HPDE6-E6E7 (cell line): ENCODE measurements around the gene NRGN.

Experiments
- DNase-seq: peaks from one replicate; pipeline ENCODE4 v3.0.0; 2011; ENCODE audit warnings: missing footprints; ENCODE audit errors: extremely low spot score

Gene NRGN

GRCh38 chr11:124739479-124740276 is at the start of gene NRGN:
Gene NRGN (plus strand): TSS chr11:124739942. CDS start chr11:124740085, 143 bp downstream.
- DNase-seq = peak; percentile 96

- no peak for DNase-seq
Measured at GRCh38 chr11:124693142-124693541, 46.6 kb upstream of the NRGN start.

GRCh38 chr11:124699547-124699946 is 40.2 kb upstream of the NRGN start:
- DNase-seq = no peak

GRCh38 chr11:124700028-124700427 is 39.7 kb upstream of the NRGN start:
- DNase-seq = no peak

GRCh38 chr11:124707829-124708228 is 31.9 kb upstream of the NRGN start:
- no peak for DNase-seq

- no peak for DNase-seq
Measured at GRCh38 chr11:124712392-124712791, 27.4 kb upstream of the NRGN start.

GRCh38 chr11:124716591-124716990 is 23.2 kb upstream of the NRGN start:
- no peak for DNase-seq

- DNase-seq = peak; percentile 64
Measured at GRCh38 chr11:124717421-124717785, 22.3 kb upstream of the NRGN start.

- peak; percentile 23 for DNase-seq
Measured at GRCh38 chr11:124717786-124718651, 21.7 kb upstream of the NRGN start.

- no peak for DNase-seq
Measured at GRCh38 chr11:124718801-124719200, 20.9 kb upstream of the NRGN start.

- no peak for DNase-seq
Measured at GRCh38 chr11:124719534-124719933, 20.2 kb upstream of the NRGN start.

GRCh38 chr11:124722176-124722575 is 17.6 kb upstream of the NRGN start:
- DNase-seq = no peak

GRCh38 chr11:124724979-124725718 is 14.6 kb upstream of the NRGN start:
- DNase-seq = no peak

- DNase-seq = no peak
Measured at GRCh38 chr11:124725719-124726105, 14.0 kb upstream of the NRGN start.

GRCh38 chr11:124727474-124727873 is 12.3 kb upstream of the NRGN start:
- DNase-seq = no peak

- DNase-seq = no peak
Measured at GRCh38 chr11:124728134-124728533, 11.6 kb upstream of the NRGN start.

GRCh38 chr11:124729571-124729970 is 10.2 kb upstream of the NRGN start:
- DNase-seq = no peak

- DNase-seq = no peak
Measured at GRCh38 chr11:124732230-124732629, 7.5 kb upstream of the NRGN start.

GRCh38 chr11:124736736-124737135 is 3.0 kb upstream of the NRGN start:
- DNase-seq = no peak

GRCh38 chr11:124737638-124738305 is 2.0 kb upstream of the NRGN start:
- no peak for DNase-seq

GRCh38 chr11:124738713-124739478 is 846 bp upstream of the NRGN start:
- DNase-seq = no peak
